Effector CD8-positive, alpha-beta T cell (primary cell): Measurements from ENCODE around the gene CTIF.

Source experiments
- DNase-seq: peaks from one replicate; lab custom pipeline; 2025; lab: John Stamatoyannopoulos, UW

CTIF gene

GRCh38 chr18:48575658-48576456 lies 37.0 kb downstream of the CTIF start:
- DNase-seq, result no peak

DNA sequence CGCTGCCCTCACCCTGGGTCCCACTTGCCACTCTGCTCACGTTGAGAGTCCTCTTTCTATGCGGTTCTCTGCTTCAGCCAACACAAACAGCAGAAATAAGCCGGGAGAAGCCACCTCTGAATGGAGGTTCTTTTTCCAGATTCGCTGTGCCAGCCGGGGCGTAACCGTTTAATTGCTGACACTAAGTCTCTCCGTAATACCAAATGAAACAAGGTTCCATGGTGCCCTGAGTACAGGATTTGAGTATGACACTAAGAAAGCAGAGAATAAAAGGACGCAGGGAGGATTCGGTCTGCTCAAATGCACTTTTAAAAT lies 37.6 kb downstream of the CTIF start:
- DNase-seq, result no peak

GRCh38 chr18:48577478-48578190 lies 38.8 kb downstream of the CTIF start:
- DNase-seq, result no peak

GRCh38 chr18:48578289-48578688 lies 39.5 kb downstream of the CTIF start:
- no peak for DNase-seq

- DNase-seq, result no peak
These were observed 41.2 kb downstream of the CTIF start for GRCh38 chr18:48580066-48580465.

DNA sequence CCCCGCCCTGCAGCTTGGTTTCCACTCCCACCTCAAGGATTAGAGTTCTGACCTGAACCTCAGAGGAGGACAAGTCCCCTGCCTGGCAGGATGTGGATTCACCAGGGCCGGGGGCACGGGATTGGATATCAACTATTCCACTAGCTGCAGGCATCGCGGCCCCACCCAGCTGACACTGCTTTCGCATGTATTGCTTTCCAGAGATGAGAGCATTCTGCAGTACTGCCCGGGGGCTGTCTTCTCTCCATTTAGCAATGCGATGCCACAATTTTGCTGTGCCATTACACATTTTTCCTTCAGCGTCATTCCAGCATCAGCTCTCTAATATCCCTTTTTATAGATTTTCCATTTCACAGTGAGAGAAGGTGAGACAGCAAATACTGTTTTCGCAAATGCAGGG lies 42.0 kb downstream of the CTIF start:
- no peak for DNase-seq

DNA sequence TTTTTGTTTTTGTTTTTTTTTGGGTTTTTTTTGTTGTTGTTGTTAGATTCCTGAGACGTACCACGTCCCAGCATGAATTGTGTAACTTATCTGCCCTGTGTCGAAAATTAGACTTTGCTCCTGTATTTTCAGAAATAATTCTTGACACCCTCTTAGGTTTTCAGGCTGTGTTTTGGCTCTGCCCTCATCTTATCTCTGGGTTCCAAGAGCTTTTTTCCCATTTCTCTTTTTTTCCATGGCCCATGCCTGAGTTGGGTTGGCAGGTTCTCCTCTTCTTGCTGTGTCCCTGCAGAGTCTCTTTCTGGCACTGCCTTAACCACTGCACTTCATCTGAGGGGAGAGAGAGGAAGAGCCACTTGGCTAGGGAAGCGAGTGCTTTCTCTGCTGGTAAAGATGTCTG lies 42.4 kb downstream of the CTIF start:
- no peak for DNase-seq

GRCh38 chr18:48581941-48582340 lies 43.1 kb downstream of the CTIF start:
- no peak for DNase-seq

DNA sequence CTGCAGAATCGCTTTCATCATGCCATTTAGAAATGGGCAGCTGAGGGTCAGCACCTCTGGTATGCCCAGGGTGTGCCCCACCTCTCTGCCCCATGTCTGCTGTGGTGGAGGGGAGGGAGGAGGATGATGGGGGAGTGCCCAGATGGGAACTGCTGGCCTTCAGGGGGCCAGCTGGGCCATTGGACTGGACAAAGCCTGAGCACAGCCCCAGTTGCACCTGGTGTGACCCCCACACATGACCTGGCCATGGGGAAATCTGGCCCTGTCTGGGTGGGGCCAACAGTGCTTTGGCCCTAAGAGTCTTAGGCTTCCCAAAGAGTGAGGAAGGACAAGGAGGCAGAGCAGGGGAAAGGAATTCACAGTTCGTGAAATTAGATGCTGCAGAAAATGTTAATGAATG lies 44.1 kb downstream of the CTIF start:
- DNase-seq, result no peak

DNA sequence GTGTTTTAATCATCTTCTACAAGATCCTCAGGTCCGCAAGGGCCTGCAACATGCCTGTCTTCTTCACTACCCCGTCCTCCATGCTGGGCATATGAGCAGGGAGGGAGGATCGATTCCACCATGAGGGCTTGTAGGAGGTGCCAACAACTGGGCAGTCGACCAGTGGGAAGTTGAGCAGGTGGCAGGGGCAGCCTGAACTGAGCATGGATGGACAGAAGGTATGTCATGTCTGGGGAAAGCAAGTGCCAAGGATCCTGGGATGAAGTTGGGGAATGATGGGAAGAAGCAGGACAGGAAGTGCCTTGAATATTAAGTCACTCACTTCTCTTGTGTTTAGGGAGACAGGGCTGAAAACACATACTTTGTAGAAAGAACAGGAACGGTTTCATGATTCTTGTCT lies 44.7 kb downstream of the CTIF start:
- no peak for DNase-seq

GRCh38 chr18:48589797-48590519 lies 51.1 kb downstream of the CTIF start:
- no peak for DNase-seq

DNA sequence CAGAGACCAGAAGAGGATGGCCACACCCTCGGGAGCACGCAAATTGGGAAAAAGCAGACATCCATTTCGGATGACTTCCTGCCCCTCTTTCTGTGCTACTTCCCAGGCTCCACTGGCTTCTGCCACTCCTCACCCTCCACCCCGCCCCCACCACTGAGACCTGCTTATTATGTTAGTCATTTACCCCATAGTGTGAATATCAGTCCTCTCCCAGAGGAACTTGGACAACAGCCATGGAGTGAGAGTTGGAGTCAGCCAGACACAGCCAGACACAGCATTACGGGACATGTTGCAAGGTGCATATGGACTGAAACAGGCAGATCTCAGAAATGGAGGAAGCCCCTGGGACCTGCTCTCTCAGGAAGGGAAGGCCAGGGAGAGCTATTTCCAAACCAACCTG lies 51.8 kb downstream of the CTIF start:
- DNase-seq, result no peak

- DNase-seq, result no peak
These were observed 53.8 kb downstream of the CTIF start for GRCh38 chr18:48592540-48593171.

DNA sequence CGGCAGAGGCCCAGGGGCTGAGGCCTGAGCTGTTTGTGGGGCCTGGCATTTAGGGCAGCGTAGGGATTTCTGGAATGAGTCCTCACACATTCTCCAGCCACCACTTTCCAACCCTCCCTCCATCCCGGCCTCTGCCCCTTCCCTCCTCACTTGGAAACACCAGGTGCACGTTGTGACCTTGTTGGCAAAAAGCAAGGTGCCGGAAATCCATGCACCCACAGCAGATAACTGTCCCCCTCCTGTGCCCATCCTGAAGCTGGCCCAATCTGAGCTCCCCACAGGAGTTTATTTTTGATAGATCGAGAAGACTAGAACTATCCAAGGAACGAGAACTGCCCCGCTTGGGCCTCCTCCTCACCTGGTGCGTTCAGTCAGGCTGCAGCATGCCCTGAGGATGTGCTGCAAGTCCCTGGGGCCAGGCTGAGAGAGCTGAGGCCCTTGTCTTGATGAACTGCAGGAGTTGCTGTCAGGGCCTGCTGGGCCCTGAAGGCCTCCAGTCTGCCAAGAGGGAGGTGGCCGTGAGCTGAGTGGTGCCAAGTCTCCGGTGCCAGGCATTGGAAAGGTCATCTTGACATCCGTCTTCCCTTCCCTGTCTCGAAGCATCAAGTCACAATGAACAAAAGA lies 55.8 kb downstream of the CTIF start:
- no peak for DNase-seq

DNA sequence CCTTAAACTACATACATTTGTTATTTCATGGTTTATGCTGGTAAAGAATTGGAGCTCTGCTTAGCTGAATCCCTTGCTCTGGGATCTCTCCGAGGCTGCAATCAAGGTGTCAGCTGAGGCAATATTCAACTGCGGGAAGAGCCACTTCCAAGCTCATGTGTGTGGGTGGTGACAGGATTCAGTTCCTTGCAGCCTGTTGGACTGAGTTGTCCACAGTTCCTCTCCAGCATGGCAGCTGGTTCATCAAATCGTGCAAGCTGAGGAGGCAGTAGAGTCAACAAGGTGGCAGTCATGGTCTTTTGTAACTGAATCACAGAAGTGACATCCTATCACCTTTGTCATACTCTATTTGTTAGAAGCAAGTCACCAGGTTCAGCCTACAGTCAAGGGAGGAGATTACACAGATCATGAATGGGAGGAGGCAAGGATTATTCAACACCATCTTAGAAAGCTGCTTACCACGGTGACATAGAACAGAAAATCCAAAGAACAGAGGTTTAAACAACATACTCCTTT lies 56.9 kb downstream of the CTIF start:
- no peak for DNase-seq

- DNase-seq, result no peak
These were observed 58.3 kb downstream of the CTIF start for GRCh38 chr18:48597110-48597509.

DNA sequence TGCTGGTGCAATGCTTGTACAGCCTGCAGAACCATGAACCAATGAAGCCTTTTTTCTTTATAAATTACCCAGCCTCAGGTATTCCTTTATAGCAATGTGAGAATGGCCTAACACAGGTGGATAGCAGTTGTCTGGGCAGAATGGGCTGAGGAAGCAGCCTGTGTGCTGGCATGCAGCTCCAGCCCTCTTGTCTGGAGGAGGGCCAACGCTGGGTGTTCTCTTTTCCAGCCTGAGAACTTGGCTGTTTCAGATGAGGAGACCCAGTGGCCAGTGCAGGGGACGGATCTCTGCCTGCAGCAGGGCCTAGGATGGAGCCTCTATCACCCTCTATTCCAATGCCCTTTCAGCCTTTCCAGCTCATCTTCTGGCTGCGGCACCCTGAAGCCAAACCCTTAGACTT lies 58.8 kb downstream of the CTIF start:
- DNase-seq, result no peak

DNA sequence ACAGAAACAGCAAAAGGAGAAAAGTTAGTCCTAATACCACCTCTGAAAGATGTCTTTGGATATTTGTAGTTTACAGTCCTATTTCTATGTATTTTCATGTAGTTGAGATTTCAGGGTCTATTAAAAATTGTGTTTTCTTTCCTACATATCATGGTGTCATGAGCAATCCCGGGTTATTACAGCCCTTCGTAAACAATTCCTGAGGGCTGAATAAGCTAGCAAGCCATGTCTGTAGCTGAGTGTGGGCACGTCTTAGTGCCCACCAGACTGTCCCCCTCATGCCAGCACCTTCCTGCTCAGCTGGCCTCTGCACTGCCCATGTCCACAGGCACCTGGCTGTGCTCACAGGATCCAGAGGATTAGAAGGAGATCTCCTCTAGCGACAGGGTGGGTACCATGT lies 60.6 kb downstream of the CTIF start:
- DNase-seq, result no peak

- DNase-seq, result no peak
These were observed 61.2 kb downstream of the CTIF start for GRCh38 chr18:48600046-48600445.

GRCh38 chr18:48600456-48601090 lies 61.7 kb downstream of the CTIF start:
- DNase-seq, result no peak

DNA sequence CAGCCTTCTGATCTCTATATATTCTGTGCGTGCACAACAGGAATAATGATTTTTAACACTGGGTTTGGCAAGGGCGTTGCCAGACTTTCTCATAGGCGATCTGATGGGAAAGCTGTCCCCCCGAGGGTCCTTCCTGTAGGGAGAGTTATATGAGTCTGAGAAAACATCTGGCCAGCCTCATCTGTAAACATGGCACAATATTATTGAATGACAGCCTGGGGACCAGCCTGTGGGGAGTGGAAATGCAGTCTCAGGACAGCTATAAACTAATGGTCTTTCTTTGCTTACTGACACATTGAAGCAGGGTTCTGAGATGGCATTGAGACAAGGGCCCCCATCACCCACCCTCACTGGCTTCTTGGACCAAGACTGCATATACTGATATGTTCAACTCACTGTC lies 62.5 kb downstream of the CTIF start:
- no peak for DNase-seq
